ENCODE measurements around the gene GATA1.

Gene GATA1

GRCh38 chrX:48786341-48786800 lies at the start of gene GATA1:
GATA1 (plus strand) TSS chrX:48786590; CDS start chrX:48791110, 4,520 bp downstream.
- DNase-seq (ENCODE audit: low spot score) = no peak

DNA sequence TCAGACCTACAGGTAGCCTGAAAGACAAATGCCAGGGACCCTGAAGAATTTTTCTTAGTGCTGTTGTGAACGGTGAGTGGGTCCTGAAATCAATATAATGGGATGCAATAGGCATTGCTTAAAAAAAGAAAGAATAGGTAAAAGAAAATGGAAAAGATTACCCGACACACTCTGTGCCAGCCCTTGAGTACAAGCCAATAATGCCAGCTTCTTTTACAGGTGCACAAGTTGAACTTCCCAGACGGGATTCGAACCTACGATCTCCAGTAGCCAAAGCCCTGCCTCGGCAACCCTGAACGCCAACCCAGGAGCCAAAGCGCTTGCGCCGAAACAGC lies 49.5 kb upstream of the GATA1 start:
- no peak for DNase-seq (ENCODE audit: low spot score)

DNA sequence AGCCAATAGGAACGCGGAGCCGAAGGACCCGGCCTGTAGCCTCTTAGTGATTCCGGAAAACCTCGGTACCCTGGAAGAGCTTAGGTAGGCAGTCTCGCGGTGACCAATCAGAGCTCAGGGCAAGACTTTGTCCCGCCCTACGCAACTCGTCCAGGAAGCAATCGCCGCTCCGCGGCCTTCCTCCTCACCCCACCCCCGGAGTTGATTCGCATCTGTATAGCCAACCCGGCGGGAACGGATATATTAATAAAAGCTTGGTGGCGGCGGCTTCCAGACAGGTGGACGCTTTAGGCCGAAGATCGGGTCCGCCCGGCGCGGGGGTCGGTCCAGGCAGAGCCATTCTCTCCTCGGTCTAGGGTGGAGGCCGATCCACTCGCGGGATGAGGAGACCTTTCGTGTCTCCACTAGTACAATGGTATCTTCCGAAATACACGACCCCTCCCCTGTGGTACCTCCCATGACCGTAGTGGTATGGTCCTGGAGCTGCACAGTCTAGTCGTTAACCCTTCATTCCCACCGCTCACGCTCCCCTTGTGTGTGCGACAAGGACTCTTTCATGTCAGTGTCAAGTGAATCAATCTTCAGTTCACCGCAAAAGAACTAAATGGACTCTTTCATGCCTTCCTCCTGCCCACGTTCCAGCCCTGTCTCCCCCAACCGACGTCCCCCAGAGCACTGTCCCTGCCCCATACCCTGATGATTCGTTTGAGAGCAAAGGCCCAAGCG lies 49.0 kb upstream of the GATA1 start:
- peak; percentile 94 for DNase-seq (ENCODE audit: low spot score)

- no peak for DNase-seq (ENCODE audit: low spot score)
Observed at GRCh38 chrX:48737940-48738339, 48.5 kb upstream of the GATA1 start.

DNA sequence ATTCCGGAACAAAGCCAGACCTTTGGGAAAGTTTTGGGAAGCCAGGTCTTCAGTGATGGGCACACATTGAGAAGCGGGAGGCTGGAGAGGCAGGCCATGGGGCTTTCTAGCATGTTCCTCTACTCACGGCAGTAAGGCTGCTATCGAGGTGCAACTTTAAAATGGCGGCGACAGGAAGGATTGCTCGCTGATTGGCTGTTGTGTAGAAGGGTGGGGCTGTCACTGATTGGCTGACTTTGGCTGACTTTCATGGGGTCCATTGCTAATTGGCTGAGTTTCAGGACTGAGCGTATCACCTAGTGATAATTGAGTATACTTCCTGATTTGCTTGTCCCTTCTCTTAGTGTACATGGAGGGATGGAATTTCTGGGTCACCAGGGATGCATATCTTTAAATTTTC lies 44.6 kb upstream of the GATA1 start:
- no peak for DNase-seq (ENCODE audit: low spot score)

DNA sequence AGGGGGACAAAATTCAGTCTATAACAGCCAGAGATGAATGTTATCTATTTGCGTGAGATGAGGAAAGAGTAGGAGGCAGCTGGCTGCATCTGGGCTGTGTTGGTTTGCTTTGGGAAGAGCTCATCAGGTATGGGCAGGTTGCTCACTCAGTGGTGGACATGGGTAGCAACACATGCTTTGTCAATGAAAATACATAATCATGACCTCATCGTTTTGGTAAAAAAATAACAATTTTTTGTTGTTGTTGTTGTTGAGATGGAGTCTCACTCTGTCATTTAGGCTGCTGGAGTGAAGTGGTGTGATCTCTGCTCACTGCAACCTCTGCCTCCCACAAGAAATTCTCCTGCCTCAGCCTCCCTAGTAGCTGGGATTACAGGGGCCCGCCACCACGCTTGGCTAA lies 41.2 kb upstream of the GATA1 start:
- DNase-seq (ENCODE audit: low spot score) = no peak

GRCh38 chrX:48747415-48748016 lies 38.9 kb upstream of the GATA1 start:
- DNase-seq (ENCODE audit: low spot score) = no peak

DNA sequence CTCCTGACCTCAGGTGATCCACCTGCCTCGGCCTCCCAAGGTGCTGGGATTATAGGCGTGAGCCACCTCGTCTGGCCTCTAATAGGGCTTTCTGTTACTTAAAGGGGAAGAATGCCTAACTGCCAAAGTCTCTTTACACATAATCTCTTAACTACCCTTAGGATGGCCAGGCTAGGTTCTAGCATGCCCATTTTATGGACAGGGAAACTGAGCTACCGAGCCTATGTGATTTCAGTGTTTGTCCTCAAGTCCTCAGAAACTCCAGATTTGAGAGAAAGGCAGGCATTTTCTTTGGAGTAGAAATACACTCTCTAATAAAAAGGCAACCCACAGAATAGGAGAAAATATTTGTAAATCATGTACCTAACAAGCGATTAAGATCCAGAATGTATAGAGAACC lies 37.2 kb upstream of the GATA1 start:
- DNase-seq (ENCODE audit: low spot score) = no peak

DNA sequence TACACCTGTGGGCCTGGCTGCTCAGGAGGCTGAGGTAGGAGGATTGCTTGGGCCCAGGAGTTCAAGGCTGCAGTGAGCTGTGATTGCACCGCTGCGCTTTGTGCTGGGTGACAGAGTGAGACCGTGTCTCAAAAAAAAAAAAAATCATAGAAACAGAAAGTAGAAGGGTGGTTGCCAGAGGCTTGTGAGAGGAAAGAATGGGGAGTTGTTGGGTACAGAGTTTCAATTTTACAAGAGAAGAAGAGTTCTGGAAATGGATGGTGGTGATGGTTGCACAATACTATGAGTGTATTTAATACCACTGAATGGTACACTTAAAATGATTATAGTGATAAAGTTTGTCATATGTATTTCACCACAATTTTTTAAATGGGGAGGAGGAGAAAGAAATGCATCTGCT lies 35.0 kb upstream of the GATA1 start:
- no peak for DNase-seq (ENCODE audit: low spot score)

DNA sequence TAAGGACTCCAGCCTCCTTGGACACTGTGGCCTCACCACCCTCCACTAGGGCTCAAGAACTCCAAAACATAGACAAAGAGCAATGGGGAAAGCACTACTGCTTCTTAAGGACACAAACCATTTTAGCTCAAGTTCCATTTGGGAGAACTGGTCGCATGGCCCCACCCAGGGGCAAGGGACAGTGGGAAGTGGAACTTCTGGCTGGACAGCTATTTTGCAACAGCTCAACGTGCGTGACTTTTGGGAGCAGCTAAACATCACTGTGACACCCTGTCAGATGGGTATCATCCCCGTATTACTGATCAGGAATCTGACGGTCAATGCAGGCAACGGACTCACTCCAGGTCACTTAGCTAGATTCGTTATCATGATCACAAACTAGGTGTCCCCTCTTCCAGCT lies 33.9 kb upstream of the GATA1 start:
- no peak for DNase-seq (ENCODE audit: low spot score)

DNA sequence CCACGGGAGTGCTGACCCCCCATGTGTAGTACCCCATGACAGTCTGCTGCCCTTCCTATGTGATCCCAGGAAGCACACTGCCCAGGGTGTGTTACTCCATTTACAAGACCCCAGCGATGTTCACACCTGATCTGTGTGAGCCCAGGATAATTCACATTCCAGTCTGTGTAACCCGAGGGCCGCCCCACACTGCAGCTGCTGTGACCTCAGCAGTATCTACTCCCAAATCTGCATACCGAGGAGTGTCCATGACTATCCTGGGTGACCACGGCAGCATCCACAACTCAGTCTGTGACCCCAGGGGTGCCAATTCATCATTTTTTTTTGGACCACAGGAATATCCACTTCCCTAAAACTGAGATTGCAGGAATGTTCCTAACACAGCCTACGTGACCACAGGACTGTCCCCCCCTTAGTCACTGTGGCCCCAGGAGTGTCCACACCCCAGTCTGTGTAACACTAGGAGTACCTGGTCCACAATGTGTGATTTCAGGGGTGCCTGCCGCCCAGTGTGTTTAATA lies 32.6 kb upstream of the GATA1 start:
- DNase-seq (ENCODE audit: low spot score) = no peak

DNA sequence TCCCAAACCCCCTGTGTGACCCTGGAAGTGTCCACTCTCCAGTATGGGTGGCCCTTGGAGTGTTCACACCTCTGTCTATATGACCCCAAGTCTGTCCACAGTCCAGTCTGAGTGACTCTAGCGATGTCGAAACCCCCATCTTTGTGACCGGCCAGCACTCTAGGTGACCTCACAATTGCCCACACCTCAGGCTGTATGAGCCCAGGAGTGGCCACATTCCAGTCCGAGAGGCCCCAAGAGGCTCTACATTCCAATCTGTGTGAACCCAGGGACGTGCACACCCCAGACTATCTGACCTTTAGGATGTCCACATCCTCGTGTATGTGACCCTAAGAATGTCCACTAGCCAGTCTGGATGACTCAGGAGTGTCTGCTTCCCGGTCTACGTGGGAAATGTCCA lies 32.2 kb upstream of the GATA1 start:
- no peak for DNase-seq (ENCODE audit: low spot score)

GRCh38 chrX:48761674-48762471 lies 24.5 kb upstream of the GATA1 start, which contains the start of gene GLOD5:
GLOD5 (plus strand) TSS chrX:48761747; CDS start chrX:48761791, 44 bp downstream.
- DNase-seq (ENCODE audit: low spot score) = no peak

GRCh38 chrX:48769230-48769629 lies 17.2 kb upstream of the GATA1 start:
- DNase-seq (ENCODE audit: low spot score) = no peak

DNA sequence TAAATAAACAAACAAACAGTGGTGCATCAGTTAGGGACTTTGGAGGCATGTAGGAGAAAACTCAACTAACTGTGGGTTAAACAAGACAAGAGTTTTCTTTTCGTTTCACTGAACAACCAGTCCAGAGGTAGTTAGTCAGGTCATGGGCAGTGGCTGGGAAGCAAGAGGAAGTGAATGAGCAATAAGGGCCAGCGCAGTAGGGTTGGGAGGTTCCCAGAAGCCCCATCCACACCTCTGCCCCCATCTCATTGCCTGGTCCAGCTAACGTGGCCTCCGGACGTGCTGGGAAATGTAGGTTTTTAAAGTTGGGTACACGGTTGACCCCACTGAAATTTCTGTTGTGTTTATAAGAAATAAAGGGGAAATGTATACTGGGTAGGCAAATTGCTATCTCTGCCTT lies 16.1 kb upstream of the GATA1 start:
- no peak for DNase-seq (ENCODE audit: low spot score)

- no peak for DNase-seq (ENCODE audit: low spot score)
Observed at GRCh38 chrX:48772602-48773001, 13.8 kb upstream of the GATA1 start.

DNA sequence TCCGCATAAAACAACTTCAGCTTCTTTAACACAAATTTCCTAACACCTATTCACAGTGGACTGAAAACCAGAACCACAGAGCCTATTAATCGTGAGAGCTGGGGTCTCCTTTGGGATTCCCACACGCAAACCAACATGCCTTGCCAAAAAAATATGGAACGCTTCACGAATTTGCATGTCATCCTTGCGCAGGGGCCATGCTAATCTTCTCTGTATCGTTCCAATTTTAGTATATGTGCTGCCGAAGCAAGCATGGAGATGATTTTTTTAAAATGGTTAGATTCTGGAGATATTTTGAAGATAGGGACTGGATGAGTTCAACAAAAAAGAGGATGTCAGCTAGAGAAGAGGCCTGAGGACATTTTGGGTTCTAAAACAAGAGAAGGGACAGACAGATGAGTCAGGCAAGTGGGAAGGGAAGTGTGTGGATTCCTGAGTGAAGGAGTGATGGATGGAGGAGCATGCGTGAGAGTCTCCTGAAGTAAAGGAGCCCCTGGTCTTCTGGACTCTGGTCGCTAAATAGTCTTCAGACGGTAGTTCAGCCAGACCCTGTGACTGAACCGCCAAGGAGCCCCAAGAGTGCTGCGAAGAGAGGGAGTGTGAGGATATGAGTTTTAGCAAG lies 9.5 kb upstream of the GATA1 start:
- DNase-seq (ENCODE audit: low spot score) = no peak

GRCh38 chrX:48779399-48779798 lies 7.0 kb upstream of the GATA1 start:
- DNase-seq (ENCODE audit: low spot score) = no peak

- no peak for DNase-seq (ENCODE audit: low spot score)
Observed at GRCh38 chrX:48781705-48782104, 4.7 kb upstream of the GATA1 start.

DNA sequence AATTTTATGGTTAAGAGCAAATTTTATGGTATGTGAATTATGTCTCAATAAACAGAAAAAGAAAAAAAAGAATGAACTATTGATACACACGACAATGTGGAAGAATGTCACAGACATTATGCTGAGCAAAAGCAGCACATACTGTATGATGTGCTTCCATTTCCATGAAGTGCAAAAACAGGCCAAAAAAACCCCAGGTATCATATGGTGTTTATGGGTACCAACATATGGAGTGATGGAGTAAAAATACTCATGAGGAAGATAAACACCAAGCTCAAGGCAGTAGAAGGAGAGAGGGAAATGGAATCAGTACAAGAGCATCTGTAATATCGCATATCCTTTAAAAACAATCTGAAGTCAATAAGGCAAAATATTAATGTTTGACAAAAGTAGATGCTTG lies 4.2 kb upstream of the GATA1 start:
- DNase-seq (ENCODE audit: low spot score) = no peak

DNA sequence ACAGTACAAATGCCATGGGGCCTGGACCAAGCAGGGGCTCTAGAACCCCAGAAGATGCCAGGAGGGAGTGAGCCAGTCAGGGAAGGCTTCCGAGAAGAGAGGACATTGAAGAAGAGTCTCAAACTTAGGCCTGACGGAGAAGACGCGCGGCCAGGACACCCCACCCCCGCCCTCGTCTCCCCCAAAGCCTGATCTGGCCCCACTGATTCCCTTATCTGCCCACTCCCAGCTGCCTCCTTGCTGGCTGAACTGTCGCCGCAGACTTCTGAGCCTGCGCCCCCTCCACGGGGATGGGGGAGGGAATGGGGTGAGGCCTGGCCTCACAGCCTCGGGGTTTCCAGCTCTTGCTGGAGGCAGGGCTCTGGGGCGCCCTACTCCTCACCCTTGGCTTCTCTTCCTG lies 3.6 kb upstream of the GATA1 start:
- DNase-seq (ENCODE audit: low spot score) = no peak

GRCh38 chrX:48784726-48785125 lies 1.7 kb upstream of the GATA1 start:
- DNase-seq (ENCODE audit: low spot score) = no peak

DNA sequence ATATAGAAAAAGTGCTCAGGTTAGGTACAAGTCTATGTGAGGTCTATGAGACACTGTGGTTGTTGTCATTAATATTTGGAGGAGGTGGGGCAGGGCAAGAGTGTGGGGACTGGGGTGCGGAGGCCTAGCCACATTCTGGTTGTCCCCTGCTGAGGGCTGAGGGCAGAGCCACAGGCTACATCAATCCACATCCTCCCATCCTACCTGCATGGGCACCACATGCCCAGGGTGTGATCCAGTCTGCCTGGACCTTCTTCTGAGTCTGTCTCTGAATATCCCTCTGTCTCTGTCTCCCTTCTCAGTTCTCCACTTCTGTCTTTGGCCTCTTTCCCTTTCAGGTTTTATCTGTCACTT lies 1.2 kb upstream of the GATA1 start:
- DNase-seq (ENCODE audit: low spot score) = no peak
